HuH-7.5 (cell line): Measurements from ENCODE around the gene SMYD3.
"Not testable (repeated sequence)": the region's sequence is repeated elsewhere in the genome, so short reads cannot be mapped to it uniquely, and the experiment has no call there.

Experiments
- DNase-seq: peaks from one replicate; pipeline ENCODE4 v3.0.0; 2011; ENCODE audit warnings: low spot score

The SMYD3 gene

GRCh38 chr1:246107516-246108277 lies 399.4 kb downstream of the SMYD3 start:
- DNase-seq = no peak

GRCh38 chr1:246106342-246106763 lies 400.7 kb downstream of the SMYD3 start:
- no peak for DNase-seq

- DNase-seq = no peak
Measured at GRCh38 chr1:246104927-246105326, 402.2 kb downstream of the SMYD3 start.

- no peak for DNase-seq
Measured at GRCh38 chr1:246099570-246099969, 407.5 kb downstream of the SMYD3 start.

GRCh38 chr1:246096356-246096755 lies 410.7 kb downstream of the SMYD3 start:
- no peak for DNase-seq

- DNase-seq = no peak
Measured at GRCh38 chr1:246095443-246095842, 411.6 kb downstream of the SMYD3 start.

- no peak for DNase-seq
Measured at GRCh38 chr1:246093230-246093629, 413.8 kb downstream of the SMYD3 start.

- DNase-seq = no peak
Measured at GRCh38 chr1:246092136-246092535, 414.9 kb downstream of the SMYD3 start.

GRCh38 chr1:246091477-246091876 lies 415.6 kb downstream of the SMYD3 start:
- no peak for DNase-seq

- DNase-seq = no peak
Measured at GRCh38 chr1:246086191-246086590, 420.9 kb downstream of the SMYD3 start.

- no peak for DNase-seq
Measured at GRCh38 chr1:246083416-246083815, 423.7 kb downstream of the SMYD3 start.

GRCh38 chr1:246081856-246082668 lies 425.0 kb downstream of the SMYD3 start:
- DNase-seq = no peak

- DNase-seq = no peak
Measured at GRCh38 chr1:246081138-246081702, 425.9 kb downstream of the SMYD3 start.

GRCh38 chr1:246080031-246080430 lies 427.0 kb downstream of the SMYD3 start:
- no peak for DNase-seq

- DNase-seq = no peak
Measured at GRCh38 chr1:246078888-246079252, 428.2 kb downstream of the SMYD3 start.

GRCh38 chr1:246078126-246078887 lies 428.8 kb downstream of the SMYD3 start:
- DNase-seq = no peak

- no peak for DNase-seq
Measured at GRCh38 chr1:246077476-246077875, 429.6 kb downstream of the SMYD3 start.

GRCh38 chr1:246074421-246074820 lies 432.7 kb downstream of the SMYD3 start:
- DNase-seq = no peak

GRCh38 chr1:246072456-246072955 lies 434.6 kb downstream of the SMYD3 start:
- no peak for DNase-seq

GRCh38 chr1:246071981-246072380 lies 435.1 kb downstream of the SMYD3 start:
- not testable (repeated sequence) for DNase-seq

GRCh38 chr1:246071561-246071960 lies 435.5 kb downstream of the SMYD3 start:
- not testable (repeated sequence) for DNase-seq

GRCh38 chr1:246069581-246069980 lies 437.5 kb downstream of the SMYD3 start:
- DNase-seq = no peak
